Activated T-cell treated with anti-CD3 and anti-CD28 coated beads, Interleukin-2, amount 50 U/mL, for 4 hours (primary cell): ENCODE measurements around the gene CUZD1. TPM values are rescaled to one million over a fixed set of nuclear protein-coding genes. Genes with fewer than 3 reads are reported as not detected.

Source experiments
- ATAC-seq, 2 donors: fragments of 200-7000 bp; cut with Tn5 transposase; one replicate each; pipeline ENCODE4 v1.10.0; 2021
- DNase-seq: peaks from one replicate; pipeline ENCODE4 v3.0.0-alpha.2; 2020
- H3K27me3 Mint-ChIP-seq: one replicate; pipeline ENCODE4 v1.8.0; 2021; ENCODE audit warnings: low read depth, mixed read lengths
- H3K36me3 Mint-ChIP-seq: one replicate; pipeline ENCODE4 v1.8.0; 2022; ENCODE audit warnings: mixed read lengths; ENCODE audit not compliant: insufficient read depth
- H3K4me1 Mint-ChIP-seq: one replicate; pipeline ENCODE4 v1.8.0; 2021; ENCODE audit warnings: low read depth, mixed read lengths
- H3K4me3 Mint-ChIP-seq: one replicate; pipeline ENCODE4 v1.8.0; 2021; ENCODE audit warnings: mild to moderate bottlenecking, moderate library complexity, mixed read lengths
- H3K9me3 Mint-ChIP-seq: one replicate; pipeline ENCODE4 v1.8.0; 2021; ENCODE audit warnings: mixed read lengths
- total RNA-seq, 3 donors: library from RNA; stranded (reverse); gene quantifications; one replicate each; pipeline ENCODE4 v1.2.1, GENCODE V29; 2021

The CUZD1 gene
- total RNA-seq, 3 donors from 2014 or later: 1.1 to 1.6 (median 1.3) TPM

DNA sequence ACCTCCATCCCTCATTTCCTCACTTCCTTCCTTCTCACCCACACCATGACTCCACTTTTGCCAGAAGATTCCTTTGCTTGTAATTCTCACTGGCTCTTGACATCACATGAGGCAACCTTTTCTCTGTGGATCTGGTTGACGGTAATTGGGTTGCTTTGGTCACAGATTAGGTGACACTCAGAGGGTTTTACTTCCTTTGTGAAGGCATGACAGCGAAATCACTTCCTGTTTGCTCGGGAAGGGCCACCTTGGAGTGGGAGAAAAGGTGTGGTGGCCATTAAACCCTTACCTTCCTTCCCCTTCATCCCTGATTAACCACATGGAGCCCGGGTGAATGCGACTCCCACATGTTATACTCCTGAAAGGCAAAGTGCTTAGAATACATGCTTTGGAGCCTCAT lies 30.2 kb downstream of the CUZD1 start:
- Mint-ChIP-seq H3K27me3 (peaks cover 42% of the 10 kb centered on the region), H3K36me3 (no peaks in the 10 kb centered on the region), H3K4me1 (no peaks in the 10 kb centered on the region), H3K9me3 (no peaks in the 10 kb centered on the region), H3K4me3 (no peak overlapping the region)
- ATAC-seq: no peak
- no peak for DNase-seq

DNA sequence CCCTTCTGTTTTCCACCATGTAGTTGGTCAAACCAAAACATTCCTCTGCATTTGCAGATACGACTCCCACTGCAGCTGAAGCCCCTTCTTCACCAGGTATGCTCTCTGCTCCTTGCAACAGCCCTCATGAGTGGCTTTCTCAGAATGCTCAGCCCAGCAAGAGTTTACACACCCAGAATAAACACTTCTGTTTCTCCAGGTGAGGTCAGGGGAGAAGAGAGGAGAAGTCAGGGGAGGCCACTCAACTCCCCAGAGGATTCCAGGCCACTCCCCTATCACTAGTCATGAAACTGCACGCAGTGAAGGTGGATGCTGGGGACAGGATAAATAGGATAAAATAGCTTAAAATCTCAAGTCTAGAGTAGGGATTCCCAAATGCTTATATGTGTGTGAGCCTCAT lies 31.2 kb downstream of the CUZD1 start:
- H3K36me3 Mint-ChIP-seq: no peaks in the 10 kb centered on the region
- no peak for DNase-seq
- H3K27me3 Mint-ChIP-seq: peaks cover 36% of the 10 kb centered on the region
- no peaks in the 10 kb centered on the region for H3K4me1 Mint-ChIP-seq
- ATAC-seq: no peak
- no peak overlapping the region for H3K4me3 Mint-ChIP-seq
- H3K9me3 Mint-ChIP-seq: no peaks in the 10 kb centered on the region

DNA sequence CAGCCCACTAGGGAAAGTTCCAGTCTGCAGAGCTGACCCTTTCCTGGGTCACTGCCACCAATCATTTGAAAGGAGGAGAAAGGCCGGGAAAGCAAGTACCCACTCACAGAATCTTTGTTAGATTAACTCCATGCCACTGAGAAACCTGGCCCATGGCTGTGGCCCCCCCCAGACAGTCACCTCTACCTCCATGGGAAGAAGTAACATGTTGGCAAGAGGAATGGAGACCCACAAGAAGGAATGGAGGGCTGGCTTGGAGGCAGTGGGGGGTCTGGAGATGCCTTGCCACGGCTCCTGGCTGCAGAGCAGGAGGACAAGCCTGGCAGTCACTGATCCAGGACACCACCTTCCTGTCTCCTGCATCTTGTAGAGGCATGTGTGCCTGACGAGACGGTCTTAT lies 32.9 kb downstream of the CUZD1 start:
- no peaks in the 10 kb centered on the region for H3K36me3 Mint-ChIP-seq
- no peak for ATAC-seq

DNA sequence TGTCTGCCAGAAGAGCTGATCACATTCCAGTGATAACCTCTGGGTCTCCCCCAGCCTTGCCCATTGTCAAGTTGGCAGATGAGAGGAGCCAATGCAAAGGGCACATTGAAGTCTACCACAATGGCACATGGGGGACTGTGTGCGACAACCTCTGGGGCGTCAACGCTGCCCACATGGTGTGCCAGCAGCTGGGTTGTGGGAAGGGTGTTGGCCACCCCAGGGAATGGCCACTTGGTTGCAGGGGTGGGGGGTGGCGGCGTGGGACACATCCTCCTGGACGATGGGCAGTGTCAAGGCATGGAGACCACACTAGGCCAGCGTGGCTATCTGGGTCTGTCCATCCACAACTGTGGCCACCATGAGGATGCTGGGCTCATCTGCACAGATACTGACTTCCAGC lies 43.4 kb downstream of the CUZD1 start:
- no peak for ATAC-seq
- no peaks in the 10 kb centered on the region for H3K4me1 Mint-ChIP-seq

More for the DNA sequence above, 32.9 kb downstream of the CUZD1 start:
- peaks cover 25% of the 10 kb centered on the region for H3K27me3 Mint-ChIP-seq
- H3K4me1 Mint-ChIP-seq: no peaks in the 10 kb centered on the region
- no peaks in the 10 kb centered on the region for H3K9me3 Mint-ChIP-seq
- H3K4me3 Mint-ChIP-seq: no peak overlapping the region
- no peak for DNase-seq

DNA sequence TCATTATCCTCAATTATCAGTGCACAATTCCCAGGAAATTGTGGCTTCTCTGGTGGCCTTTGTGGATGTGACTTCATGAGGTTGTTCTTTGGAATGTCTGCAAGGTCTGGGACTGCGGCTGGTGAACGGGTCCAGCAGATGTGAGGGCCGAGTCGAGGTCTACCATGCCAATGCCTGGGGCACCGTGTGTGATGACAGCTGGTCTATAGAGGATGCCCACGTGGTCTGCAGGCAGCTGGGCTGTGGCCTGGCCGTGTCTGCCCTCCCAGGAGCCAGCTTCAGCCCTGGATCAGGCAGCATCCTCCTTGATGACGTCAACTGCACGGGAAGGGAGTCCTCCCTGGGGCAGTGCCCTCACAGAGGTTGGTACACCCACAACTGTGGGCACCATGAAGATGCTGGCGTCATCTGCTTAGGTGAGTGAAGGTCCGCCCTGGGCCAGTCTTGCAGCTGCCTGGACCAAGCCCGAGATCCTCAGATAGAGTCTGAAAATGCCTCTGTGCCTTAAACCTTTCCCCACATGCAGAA lies 46.9 kb downstream of the CUZD1 start:
- no peak for DNase-seq
- Mint-ChIP-seq H3K9me3 (no peaks in the 10 kb centered on the region), H3K4me1 (no peaks in the 10 kb centered on the region), H3K36me3 (no peaks in the 10 kb centered on the region), H3K4me3 (no peak overlapping the region), H3K27me3 (peaks cover 7% of the 10 kb centered on the region)
- no peak for ATAC-seq

More for the DNA sequence above, 43.4 kb downstream of the CUZD1 start:
- Mint-ChIP-seq H3K4me3 (no peak overlapping the region), H3K27me3 (peaks cover 6% of the 10 kb centered on the region), H3K9me3 (no peaks in the 10 kb centered on the region), H3K36me3 (no peaks in the 10 kb centered on the region)
- no peak for DNase-seq

DNA sequence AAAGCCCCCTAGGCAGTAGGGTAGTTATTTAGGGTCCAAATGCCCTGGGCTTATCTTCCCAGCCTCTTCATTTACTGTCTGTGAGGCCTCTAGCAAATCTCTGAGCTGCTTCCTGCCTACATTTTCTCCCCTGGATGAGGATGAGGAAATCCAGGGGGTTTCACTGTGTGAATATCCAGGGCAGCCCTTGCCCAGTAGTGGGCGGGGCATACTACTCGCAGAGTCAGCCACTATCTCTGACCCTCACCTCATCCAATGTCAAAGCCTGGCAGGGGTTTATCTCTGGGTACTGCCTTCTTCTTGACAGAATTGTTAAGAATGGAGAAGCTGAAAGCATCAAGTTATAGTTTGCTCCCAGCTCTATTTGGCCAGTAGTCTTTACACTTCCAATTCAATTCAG lies 48.9 kb downstream of the CUZD1 start:
- ATAC-seq (no peak), DNase-seq (no peak)
- H3K4me3 Mint-ChIP-seq: no peak overlapping the region
- H3K27me3 Mint-ChIP-seq: peaks cover 11% of the 10 kb centered on the region
- no peaks in the 10 kb centered on the region for H3K9me3 Mint-ChIP-seq
- H3K4me1 Mint-ChIP-seq: no peaks in the 10 kb centered on the region
- no peaks in the 10 kb centered on the region for H3K36me3 Mint-ChIP-seq

DNA sequence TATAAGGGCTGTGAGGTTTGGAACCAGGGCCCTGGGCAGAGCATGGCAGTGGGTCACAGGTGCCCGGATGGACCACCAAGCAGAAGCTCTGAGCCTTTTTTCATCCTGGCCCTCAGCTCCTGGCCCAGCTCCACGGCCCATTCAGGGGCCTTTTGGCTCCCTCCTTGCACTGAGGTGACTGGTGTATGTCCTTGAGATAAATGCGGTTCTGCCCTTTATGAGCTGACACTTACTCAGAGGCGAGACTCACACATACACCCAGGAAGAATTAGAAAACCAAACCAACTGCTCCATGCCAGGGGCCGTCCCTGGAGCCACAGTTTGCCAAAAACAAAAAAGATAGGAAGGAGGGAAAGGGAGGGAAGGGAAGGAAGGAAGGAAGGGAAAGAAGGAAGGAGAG lies 49.7 kb downstream of the CUZD1 start:
- peaks cover 10% of the 10 kb centered on the region for H3K27me3 Mint-ChIP-seq
- no peak for ATAC-seq

DNA sequence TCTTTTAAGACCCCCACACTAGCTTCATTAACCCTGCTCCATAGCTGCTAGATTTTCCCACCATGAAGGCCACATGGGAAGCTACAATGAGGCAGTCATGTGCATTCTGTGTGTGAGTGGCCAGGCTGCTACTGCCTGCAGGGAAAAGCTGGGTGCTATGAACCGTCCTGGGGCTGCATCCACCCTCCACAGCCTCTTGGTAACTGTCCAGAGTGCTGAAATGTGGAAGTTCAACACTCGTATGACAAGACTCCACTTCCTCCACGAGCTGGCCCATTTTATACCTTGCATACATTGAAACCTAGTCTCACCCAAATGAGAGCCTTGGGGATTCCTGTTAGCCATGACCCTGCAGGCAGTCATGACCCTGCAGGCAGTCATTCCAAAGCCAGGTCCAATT lies 59.4 kb downstream of the CUZD1 start:
- H3K4me1 Mint-ChIP-seq: no peaks in the 10 kb centered on the region
- no peak for DNase-seq
- ATAC-seq: no peak
- H3K27me3 Mint-ChIP-seq: peaks cover 3% of the 10 kb centered on the region
- H3K9me3 Mint-ChIP-seq: no peaks in the 10 kb centered on the region
- H3K4me3 Mint-ChIP-seq: no peak overlapping the region
- H3K36me3 Mint-ChIP-seq: no peaks in the 10 kb centered on the region

More for the DNA sequence above, 49.7 kb downstream of the CUZD1 start:
- Mint-ChIP-seq H3K4me3 (no peak overlapping the region), H3K36me3 (no peaks in the 10 kb centered on the region), H3K9me3 (no peaks in the 10 kb centered on the region), H3K4me1 (no peaks in the 10 kb centered on the region)
- DNase-seq: no peak

DNA sequence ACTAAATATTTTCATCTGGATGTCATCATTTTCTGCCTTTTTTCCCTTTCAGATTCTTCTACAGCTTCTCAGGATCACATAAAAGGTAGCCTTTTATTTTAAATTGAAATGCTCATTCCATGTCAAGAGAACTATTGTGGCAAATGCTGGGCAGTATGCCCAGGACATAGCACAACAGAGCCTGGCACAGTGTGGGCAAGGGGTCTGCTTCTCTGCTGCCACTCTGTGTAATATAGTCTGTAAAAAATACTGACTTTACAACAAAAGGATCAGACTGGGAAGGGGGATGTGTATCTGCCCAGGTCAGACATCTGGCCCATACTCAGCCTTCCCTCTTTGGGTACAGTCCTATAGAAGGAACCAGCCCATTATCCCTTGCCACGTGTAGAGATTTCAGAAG lies 62.7 kb downstream of the CUZD1 start:
- DNase-seq (no peak), ATAC-seq (no peak)
- no peaks in the 10 kb centered on the region for H3K36me3 Mint-ChIP-seq
- no peaks in the 10 kb centered on the region for H3K9me3 Mint-ChIP-seq
- no peak overlapping the region for H3K4me3 Mint-ChIP-seq
- peaks cover 3% of the 10 kb centered on the region for H3K27me3 Mint-ChIP-seq
- no peaks in the 10 kb centered on the region for H3K4me1 Mint-ChIP-seq

Other genes starting within 250 kb of the CUZD1 start
- not detected for gene C10orf120, start 146.0 kb downstream of the CUZD1 start, total RNA-seq
- 1 to 10 TPM; 4.1 to 5.2 (median 4.8) TPM for gene FAM24B, start 33.7 kb upstream of the CUZD1 start, total RNA-seq
- not detected for gene FAM24A, start 64.8 kb upstream of the CUZD1 start, total RNA-seq
- 1 to 10 TPM; 6.3 to 9.8 (median 9.6) TPM for gene C10orf88, start 108.4 kb upstream of the CUZD1 start, total RNA-seq
- 1 to 10 TPM; 5.3 to 6.3 (median 6.1) TPM for gene PSTK, start 134.5 kb upstream of the CUZD1 start, total RNA-seq
- gene IKZF5, start 162.9 kb upstream of the CUZD1 start, total RNA-seq: 10 to 100 TPM; 18.2 to 29.6 (median 21.0) TPM
- gene ACADSB, start 163.1 kb upstream of the CUZD1 start, total RNA-seq: 10 to 100 TPM; 21.8 to 25.9 (median 22.9) TPM